ENCODE data around the gene CNN2.

DNA sequence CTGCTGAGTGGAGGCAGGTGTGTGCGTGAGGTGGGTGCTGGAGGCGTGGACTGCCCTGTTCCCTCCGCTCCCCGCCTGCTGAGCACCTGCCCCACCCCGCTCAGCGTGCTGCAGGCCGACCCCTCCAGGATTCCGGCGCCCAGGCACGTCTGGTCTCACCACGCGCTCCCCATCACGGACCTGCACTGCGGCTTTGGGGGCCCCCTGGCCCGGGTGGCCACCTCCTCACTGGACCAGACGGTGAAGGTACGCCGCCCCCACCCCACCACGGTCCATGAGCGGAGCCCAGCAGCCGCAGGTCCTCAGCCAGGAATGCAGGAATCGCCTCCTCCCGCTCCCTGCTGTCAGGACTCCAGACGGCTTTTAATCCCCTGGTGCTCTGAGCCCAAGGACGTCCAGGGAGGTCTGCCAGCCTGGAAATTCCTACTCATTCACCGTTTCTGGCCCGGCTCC is 36.3 kb upstream of the CNN2 start:
- TF ChIP-seq CTCF (IDR thresholded peaks at IDR 0.05; ENCODE audit: control extremely low read depth in 1 of 3, insufficient read depth in 1 of 3, low read depth in 1 of 3, low read length in 3 of 3) (no peak), EZH2 (IDR thresholded peaks at IDR 0.05; ENCODE audit: low read depth, low read length, severe bottlenecking) (no peak), TBP (IDR thresholded peaks at IDR 0.05; ENCODE audit: low read depth, low read length) (no peak), CBX5 (IDR thresholded peaks at IDR 0.05; ENCODE audit: low read depth, low read length) (no peak), RFX5 (IDR thresholded peaks at IDR 0.05; ENCODE audit: borderline replicate concordance, low read depth, low read length) (no peak)

Measured in H1 (cell line).